H4 (cell line): Measurements from ENCODE around the gene RNF17. TPM values are rescaled to one million over a fixed set of nuclear protein-coding genes. Genes with fewer than 3 reads are reported as not detected.

Experiments used
- DNase-seq: peaks from one replicate; pipeline ENCODE4 v3.0.0-alpha.2; 2015; ENCODE audit warnings: low spot score
- total RNA-seq: library from RNA; depleted of rRNA; stranded (reverse); fragments of >200 nt; shearing (Covaris generic); gene quantifications from 2 replicates; pipeline ENCODE4 v1.2.3, GENCODE V29; 2014; rRNA removed

The RNF17 gene
- total RNA-seq, 1 experiment from 2014 or later = not detected

GRCh38 chr13:24899601-24900000 is 135.6 kb downstream of the RNF17 start:
- peak; percentile 7 for DNase-seq

DNA sequence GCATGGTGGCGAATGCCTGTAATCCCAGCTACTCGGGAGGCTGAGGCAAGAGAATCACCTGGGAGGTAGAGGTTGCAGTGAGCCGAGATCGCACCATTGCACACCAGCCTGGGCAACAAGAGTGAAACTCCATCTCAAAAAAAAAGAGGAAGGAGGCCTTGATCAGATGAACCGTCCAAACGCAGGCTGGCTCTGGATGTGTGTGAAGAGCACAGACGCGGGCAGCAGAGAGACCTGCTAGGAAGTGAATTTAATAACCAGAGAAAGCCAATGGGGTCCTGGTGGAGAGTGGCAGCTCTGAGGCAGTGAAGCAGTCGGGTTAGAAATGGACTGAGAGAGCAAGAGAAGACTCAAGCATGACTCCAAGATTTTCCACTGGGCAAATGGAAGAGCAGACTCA is 136.5 kb downstream of the RNF17 start:
- DNase-seq = no peak

DNA sequence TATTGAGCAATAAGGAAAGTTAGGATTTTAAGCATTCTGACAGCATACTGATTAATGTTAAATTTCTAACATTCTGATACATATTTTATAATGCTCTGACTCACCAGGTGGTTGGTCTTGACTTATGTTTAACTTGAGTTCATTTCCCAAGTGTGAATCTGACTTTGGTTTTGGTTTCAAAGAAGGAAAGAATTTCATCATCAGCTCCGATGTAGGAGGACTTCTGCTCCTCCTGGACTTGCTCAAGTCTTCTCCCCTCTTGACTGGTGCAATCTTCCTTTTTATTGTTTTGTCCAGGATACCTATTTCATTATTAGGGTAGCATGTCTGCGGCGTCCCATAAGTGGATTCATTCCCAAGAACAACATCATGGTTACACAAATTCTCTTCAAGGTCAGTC is 141.3 kb downstream of the RNF17 start:
- no peak for DNase-seq

- no peak for DNase-seq
Measured at GRCh38 chr13:24906268-24906667, 142.3 kb downstream of the RNF17 start.

GRCh38 chr13:24910502-24911132 is 146.6 kb downstream of the RNF17 start:
- DNase-seq = peak; percentile 44

DNA sequence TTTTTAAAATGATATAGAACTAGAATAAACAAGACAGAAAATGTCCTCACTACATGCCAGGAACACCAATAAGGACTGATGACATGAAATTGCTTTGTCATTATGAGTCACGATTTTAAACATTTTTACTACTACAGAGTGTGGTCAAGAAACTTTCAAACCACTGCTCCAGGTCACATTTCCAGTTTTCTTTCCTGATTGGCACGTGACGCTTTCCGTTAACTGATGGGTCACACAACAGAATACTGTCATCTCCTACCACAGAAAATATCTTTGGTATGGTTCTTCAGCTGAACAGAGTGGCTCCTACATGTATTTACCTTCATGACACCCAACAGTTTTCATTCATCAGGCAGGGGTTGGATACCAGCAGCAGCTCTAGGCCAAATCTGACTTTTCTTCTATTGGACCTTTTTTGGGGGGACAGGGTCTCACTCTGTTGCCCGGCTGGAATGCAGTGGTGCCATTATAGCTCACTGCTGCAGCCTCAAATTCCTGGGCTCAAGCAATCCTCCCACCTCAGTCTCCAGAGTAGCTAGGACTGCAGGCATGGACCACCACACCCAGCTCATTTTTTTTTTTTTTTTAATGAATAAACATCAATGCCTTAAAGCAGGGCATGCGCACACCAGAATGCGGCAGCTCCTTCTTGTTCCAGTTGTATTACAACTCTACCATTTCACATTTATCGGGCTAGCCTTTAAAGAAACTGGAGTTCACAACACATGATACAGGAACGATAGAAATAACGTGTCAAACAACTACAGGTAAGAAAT is 147.4 kb downstream of the RNF17 start:
- peak; percentile 83 for DNase-seq

DNA sequence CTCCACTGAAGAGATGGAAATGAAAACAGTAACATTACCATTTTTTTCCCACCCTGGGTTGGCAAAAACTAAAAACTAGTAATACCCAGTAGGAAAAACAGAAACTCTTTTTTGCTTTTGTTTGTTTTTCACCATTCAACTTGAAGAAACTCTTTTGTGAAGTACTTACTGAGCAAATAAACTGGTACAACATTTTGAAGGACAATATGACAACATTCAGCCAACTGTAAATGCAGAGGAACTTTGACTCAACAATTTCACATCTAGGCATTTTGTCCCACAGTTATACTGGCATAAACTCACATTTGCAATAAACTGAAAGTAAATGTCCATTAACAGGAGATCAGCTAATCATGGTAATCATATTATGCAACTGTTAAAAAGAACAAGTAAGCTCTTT is 152.5 kb downstream of the RNF17 start:
- no peak for DNase-seq

DNA sequence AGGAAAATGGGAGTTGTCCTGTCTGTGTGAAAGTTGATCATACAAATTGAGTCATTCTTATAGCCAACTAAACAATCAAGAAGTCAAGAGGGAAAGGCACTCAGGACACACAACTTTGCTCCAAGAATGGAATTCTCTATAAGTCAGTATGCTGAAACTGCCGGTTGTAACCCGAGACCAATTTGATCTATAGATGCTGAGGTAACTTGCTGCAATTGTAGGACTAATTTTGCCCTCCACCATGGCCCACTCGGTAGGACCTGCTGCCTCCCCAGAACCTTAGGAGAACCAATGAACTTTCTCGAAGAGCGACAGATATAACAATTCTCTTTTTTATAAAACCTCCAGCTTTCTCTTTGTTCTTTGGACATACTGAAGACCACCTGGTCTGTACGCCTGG is 157.0 kb downstream of the RNF17 start:
- no peak for DNase-seq

DNA sequence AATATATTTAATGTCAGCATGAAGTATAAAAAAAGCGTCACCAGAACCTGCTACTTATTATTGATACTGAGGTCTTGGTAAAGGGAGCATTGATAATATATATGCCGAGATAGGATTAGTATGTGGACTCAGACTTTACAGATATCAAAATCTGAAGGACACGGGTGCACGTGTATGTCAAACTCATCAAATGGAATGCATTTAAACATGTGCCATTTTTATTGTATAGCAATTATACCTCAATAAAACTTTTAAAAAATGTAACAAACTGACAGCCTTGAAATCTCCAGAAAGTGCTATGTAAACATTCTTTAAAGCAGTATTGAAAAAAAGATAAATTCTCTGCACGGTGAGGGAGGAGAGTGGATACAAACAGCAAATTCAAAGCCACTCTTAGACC is 157.9 kb downstream of the RNF17 start:
- no peak for DNase-seq

GRCh38 chr13:24922387-24922744 is 158.4 kb downstream of the RNF17 start:
- DNase-seq = no peak

DNA sequence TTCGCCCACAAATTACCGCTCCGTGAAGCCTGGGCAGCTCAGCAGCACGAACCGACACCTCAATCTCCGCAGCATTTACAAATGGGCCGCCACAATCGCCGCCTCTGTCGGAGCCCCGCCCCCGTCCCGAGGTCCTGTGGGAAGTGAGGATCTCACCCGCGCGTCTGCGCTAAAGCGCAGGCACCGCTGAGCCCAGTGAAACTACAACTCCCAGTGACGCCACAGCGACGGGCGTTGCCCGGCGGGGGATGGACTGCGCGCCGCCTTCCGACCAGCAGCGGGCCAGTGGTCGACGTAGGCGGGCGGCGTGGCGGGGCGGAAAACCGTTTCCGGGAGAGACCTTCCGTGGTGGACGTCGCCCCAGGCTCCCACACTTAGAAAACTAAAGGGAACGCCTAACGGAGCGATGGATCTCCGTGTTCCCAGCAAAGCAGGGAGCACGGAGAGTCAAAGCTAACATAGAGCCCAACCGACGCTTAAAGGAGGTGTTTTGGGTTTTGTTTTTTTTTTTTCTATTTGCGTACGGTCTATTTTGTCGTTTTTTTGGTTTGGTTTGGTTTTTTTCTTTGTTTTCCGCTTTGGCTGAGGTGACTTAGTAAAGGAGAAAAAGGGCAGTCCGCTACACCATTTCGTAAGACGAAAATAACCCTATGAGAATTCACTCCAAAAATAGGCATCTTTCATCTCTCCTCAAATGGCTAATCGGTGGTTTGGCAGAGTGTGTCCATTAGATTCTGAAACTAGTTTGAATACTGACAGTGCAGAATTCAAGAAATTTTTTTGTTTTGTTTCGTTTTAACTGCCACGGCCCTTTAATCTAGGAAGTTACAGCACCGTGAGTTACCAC is 159.0 kb downstream of the RNF17 start:
- peak; percentile 92 for DNase-seq

- no peak for DNase-seq
Measured at GRCh38 chr13:24925318-24926231, 161.6 kb downstream of the RNF17 start.

GRCh38 chr13:24927810-24928404 is 163.9 kb downstream of the RNF17 start:
- no peak for DNase-seq

DNA sequence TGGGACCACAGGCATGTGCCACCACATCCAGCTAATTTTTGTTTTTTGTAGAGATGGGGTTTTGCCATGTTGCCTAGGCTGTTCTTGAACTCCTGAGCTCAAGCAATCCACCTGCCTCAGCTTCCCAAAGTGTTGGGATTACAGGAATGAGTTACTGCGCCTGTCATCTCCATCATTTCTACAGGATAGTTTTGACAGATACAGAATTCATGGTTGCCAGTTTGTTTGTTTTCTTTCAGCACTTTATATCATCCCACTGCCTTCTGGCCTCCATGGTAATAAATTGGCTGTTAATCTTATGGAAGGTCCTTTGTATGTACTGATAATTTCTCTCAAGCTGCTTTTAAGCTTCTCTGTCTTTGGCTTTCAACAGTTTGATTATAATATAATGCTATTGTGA is 165.2 kb downstream of the RNF17 start:
- DNase-seq = no peak

Other genes starting within 250 kb of the RNF17 start
- 0.08 and 0.14 TPM in 2 replicates for gene ATP12A, start 83.8 kb upstream of the RNF17 start, total RNA-seq